Measurements from ENCODE around the gene TTLL10. TPM values are rescaled to one million over a fixed set of nuclear protein-coding genes. Genes with fewer than 3 reads are reported as not detected.

TTLL10 gene
- total and polyA plus RNA-seq, 4 donors: not detected

DNA sequence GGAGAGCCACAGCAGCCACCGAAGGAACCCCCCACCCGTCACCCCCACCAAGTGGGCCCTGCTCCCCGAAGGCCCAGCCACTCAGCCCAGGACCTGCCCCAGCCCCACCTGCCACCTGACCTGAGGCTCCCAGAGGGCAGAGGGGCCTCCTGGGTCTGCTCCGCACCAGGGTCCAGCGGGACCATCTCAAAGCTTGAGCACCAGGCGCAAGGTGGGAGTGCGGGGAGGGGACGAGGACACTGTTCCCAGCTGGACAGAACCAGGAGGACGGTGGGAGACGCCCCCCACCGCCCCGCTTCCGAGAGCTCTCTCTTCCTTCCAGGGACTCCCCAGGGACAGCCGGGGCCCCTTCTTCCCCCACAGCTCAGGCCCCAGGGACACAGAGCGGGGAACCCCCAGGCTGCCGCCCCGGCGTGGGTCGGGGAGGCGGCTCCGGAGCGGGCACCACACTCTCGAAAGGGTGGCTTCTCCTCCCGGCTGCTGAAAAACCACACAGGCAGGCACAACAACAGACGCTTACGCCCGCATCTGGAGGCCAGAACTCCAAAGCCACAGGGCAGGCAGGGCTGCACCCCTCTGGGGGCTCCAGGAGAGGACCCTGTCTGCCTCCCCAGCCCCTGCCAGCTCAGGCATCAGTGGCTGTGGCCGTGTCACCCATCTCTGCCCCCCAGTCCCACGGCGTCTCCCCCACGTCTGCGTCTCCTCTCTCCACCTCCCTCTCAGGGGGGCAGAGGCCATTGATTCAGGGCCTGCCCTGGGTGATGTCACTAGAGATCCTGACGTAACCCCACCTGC is 1.9 kb upstream of the TTLL10 start:
- Histone ChIP-seq H3K36me3 (ENCODE audit: control insufficient read depth in 4 of 4, insufficient read depth in 3 of 4, low read depth in 1 of 4, low read length in 3 of 4) (no peaks in the 10 kb centered on the region), H3K9ac (ENCODE audit: low read depth in 1 of 2, low read length in 2 of 2) (no peak overlapping the region), H3K27ac (ENCODE audit: low read depth in 1 of 2, low read length in 2 of 2) (no peak overlapping the region), H3K4me3 (ENCODE audit: low read depth in 1 of 3, low read length in 3 of 3) (no peak overlapping the region), H3K4me1 (ENCODE audit: control insufficient read depth in 4 of 4, insufficient read depth in 4 of 4, low read length in 3 of 4) (no peaks in the 10 kb centered on the region), H3K9me3 (ENCODE audit: control insufficient read depth in 4 of 4, low read length in 3 of 4) (no peaks in the 10 kb centered on the region), H3K27me3 (ENCODE audit: control insufficient read depth in 4 of 4, insufficient read depth in 4 of 4, low read length in 3 of 4) (peaks cover 0 to 19% (median 3%) of the 10 kb centered on the region in 4 donors)
- no peak for DNase-seq (ENCODE audit: low spot score)
- TF ChIP-seq JUND (IDR thresholded peaks at IDR 0.05) (no peak), HNF4G (IDR thresholded peaks at IDR 0.05) (no peak), FOXA1 (IDR thresholded peaks at IDR 0.05) (no peak), HNF4A (conservative IDR thresholded peaks at IDR 0.05) (no peak), EGR1 (IDR thresholded peaks at IDR 0.05; ENCODE audit: low read depth in 2 of 2) (no peak), TAF1 (conservative IDR thresholded peaks at IDR 0.05) (no peak), MAX (IDR thresholded peaks at IDR 0.05) (no peak), RAD21 (IDR thresholded peaks at IDR 0.05) (no peak), RXRA (IDR thresholded peaks at IDR 0.05) (no peak)
- TF ChIP-seq, protein P1, sequence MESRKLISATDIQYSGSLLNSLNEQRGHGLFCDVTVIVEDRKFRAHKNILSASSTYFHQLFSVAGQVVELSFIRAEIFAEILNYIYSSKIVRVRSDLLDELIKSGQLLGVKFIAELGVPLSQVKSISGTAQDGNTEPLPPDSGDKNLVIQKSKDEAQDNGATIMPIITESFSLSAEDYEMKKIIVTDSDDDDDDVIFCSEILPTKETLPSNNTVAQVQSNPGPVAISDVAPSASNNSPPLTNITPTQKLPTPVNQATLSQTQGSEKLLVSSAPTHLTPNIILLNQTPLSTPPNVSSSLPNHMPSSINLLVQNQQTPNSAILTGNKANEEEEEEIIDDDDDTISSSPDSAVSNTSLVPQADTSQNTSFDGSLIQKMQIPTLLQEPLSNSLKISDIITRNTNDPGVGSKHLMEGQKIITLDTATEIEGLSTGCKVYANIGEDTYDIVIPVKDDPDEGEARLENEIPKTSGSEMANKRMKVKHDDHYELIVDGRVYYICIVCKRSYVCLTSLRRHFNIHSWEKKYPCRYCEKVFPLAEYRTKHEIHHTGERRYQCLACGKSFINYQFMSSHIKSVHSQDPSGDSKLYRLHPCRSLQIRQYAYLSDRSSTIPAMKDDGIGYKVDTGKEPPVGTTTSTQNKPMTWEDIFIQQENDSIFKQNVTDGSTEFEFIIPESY (IDR thresholded peaks at IDR 0.05): no peak
- TF ChIP-seq, protein P2, sequence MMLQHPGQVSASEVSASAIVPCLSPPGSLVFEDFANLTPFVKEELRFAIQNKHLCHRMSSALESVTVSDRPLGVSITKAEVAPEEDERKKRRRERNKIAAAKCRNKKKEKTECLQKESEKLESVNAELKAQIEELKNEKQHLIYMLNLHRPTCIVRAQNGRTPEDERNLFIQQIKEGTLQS (IDR thresholded peaks at IDR 0.05): no peak
- TF ChIP-seq, protein P3, sequence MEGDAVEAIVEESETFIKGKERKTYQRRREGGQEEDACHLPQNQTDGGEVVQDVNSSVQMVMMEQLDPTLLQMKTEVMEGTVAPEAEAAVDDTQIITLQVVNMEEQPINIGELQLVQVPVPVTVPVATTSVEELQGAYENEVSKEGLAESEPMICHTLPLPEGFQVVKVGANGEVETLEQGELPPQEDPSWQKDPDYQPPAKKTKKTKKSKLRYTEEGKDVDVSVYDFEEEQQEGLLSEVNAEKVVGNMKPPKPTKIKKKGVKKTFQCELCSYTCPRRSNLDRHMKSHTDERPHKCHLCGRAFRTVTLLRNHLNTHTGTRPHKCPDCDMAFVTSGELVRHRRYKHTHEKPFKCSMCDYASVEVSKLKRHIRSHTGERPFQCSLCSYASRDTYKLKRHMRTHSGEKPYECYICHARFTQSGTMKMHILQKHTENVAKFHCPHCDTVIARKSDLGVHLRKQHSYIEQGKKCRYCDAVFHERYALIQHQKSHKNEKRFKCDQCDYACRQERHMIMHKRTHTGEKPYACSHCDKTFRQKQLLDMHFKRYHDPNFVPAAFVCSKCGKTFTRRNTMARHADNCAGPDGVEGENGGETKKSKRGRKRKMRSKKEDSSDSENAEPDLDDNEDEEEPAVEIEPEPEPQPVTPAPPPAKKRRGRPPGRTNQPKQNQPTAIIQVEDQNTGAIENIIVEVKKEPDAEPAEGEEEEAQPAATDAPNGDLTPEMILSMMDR (IDR thresholded peaks at IDR 0.05; ENCODE audit: low read depth, low read length, missing input control): no peak
- WGBS: 77% methylated on average over 33 of the region's 33 CpGs

- Histone ChIP-seq H3K36me3 (ENCODE audit: control insufficient read depth in 4 of 4, insufficient read depth in 3 of 4, low read depth in 1 of 4, low read length in 3 of 4) (no peaks in the 10 kb centered on the region), H3K4me1 (ENCODE audit: control insufficient read depth in 4 of 4, insufficient read depth in 4 of 4, low read length in 3 of 4) (no peaks in the 10 kb centered on the region), H3K4me3 (ENCODE audit: low read depth in 1 of 3, low read length in 3 of 3) (no peak overlapping the region), H3K27me3 (ENCODE audit: control insufficient read depth in 4 of 4, insufficient read depth in 4 of 4, low read length in 3 of 4) (peaks cover 0 to 13% (median 3%) of the 10 kb centered on the region in 4 donors), H3K27ac (ENCODE audit: low read depth in 1 of 2, low read length in 2 of 2) (no peak overlapping the region), H3K9me3 (ENCODE audit: control insufficient read depth in 4 of 4, low read length in 3 of 4) (no peaks in the 10 kb centered on the region), H3K9ac (ENCODE audit: low read depth in 1 of 2, low read length in 2 of 2) (no peak overlapping the region)
- 49% methylated on average over 32 of the region's 32 CpGs for WGBS
- no peak for DNase-seq (ENCODE audit: low spot score)
- TF ChIP-seq, protein P2 (IDR thresholded peaks at IDR 0.05): no peak
- TF ChIP-seq RAD21 (IDR thresholded peaks at IDR 0.05): no peak
- TF ChIP-seq RXRA (IDR thresholded peaks at IDR 0.05): no peak
- TF ChIP-seq, protein P1 (IDR thresholded peaks at IDR 0.05): no peak
- TF ChIP-seq, protein P4, sequence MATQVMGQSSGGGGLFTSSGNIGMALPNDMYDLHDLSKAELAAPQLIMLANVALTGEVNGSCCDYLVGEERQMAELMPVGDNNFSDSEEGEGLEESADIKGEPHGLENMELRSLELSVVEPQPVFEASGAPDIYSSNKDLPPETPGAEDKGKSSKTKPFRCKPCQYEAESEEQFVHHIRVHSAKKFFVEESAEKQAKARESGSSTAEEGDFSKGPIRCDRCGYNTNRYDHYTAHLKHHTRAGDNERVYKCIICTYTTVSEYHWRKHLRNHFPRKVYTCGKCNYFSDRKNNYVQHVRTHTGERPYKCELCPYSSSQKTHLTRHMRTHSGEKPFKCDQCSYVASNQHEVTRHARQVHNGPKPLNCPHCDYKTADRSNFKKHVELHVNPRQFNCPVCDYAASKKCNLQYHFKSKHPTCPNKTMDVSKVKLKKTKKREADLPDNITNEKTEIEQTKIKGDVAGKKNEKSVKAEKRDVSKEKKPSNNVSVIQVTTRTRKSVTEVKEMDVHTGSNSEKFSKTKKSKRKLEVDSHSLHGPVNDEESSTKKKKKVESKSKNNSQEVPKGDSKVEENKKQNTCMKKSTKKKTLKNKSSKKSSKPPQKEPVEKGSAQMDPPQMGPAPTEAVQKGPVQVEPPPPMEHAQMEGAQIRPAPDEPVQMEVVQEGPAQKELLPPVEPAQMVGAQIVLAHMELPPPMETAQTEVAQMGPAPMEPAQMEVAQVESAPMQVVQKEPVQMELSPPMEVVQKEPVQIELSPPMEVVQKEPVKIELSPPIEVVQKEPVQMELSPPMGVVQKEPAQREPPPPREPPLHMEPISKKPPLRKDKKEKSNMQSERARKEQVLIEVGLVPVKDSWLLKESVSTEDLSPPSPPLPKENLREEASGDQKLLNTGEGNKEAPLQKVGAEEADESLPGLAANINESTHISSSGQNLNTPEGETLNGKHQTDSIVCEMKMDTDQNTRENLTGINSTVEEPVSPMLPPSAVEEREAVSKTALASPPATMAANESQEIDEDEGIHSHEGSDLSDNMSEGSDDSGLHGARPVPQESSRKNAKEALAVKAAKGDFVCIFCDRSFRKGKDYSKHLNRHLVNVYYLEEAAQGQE (IDR thresholded peaks at IDR 0.05): no peak
- TF ChIP-seq FOXA1 (IDR thresholded peaks at IDR 0.05): no peak
- no peak for TF ChIP-seq JUND (IDR thresholded peaks at IDR 0.05)
- no peak for TF ChIP-seq YY1 (IDR thresholded peaks at IDR 0.05)
- TF ChIP-seq, protein P3 (IDR thresholded peaks at IDR 0.05; ENCODE audit: low read depth, low read length, missing input control): no peak
- no peak for TF ChIP-seq FOXA2 (IDR thresholded peaks at IDR 0.05)
- no peak for TF ChIP-seq MAX (IDR thresholded peaks at IDR 0.05)
- no peak for TF ChIP-seq HNF4A (conservative IDR thresholded peaks at IDR 0.05)
These were observed 453 bp upstream of the TTLL10 start for GRCh38 chr1:1173061-1173792.

Measured in liver (tissue), 9 donors.